ENCODE data around the gene DIPK1C. TPM values are rescaled to one million over a fixed set of nuclear protein-coding genes. Genes with fewer than 3 reads are reported as not detected.

The DIPK1C gene
- total and polyA plus RNA-seq, 4 donors, result 0.36 TPM; not detected in 3

- 40 to 41% methylated on average over 12 of the region's 12 CpGs for WGBS, 2 donors
- no peaks in the 10 kb centered on the region for H3K27me3 ChIP-seq (ENCODE audit: control insufficient read depth in 1 of 2, insufficient read depth in 2 of 2, low read length in 1 of 2)
- H3K9me3 ChIP-seq (ENCODE audit: control insufficient read depth, low read length), result no peaks in the 10 kb centered on the region
- no peaks in the 10 kb centered on the region for H3K36me3 ChIP-seq (ENCODE audit: control insufficient read depth in 1 of 2, insufficient read depth in 2 of 2, low read length in 1 of 2)
- intact Hi-C loops (cut with DNase I), result no loop called here
- H3K27ac ChIP-seq (ENCODE audit: low read depth in 1 of 2, low read length in 2 of 2), result no peak overlapping the region
- no peaks in the 10 kb centered on the region for H3K4me1 ChIP-seq (ENCODE audit: control insufficient read depth in 1 of 2, insufficient read depth in 2 of 2, low read length in 2 of 2)
- peak in 1 of 2 donors; percentile 59 for DNase-seq
- H3K4me3 ChIP-seq (ENCODE audit: low read length in 2 of 2), result no peak overlapping the region
- no peak for ATAC-seq (ENCODE audit: low FRiP score)
Measured at GRCh38 chr18:74414953-74415515, 42.1 kb downstream of the DIPK1C start.

DNA sequence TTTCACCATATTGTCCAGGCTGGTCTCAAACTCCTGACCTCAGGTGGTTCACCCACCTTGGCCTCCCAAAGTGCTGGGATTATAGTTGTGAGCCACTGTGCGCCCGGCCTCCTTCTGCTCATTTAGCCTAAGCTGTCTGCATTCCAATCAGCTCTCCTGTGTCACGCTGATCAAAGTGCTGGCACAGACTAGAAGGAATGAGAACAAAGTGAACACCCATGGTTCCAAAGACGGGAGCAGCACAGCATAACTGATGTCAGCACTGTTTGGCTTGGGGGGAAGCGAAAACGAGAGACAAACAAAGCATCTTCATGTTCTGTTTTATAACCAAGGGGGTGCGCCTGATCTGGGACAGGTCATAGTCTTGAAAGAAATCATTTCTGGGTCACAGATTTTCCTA lies 43.3 kb downstream of the DIPK1C start:
- intact Hi-C loops (cut with DNase I), result no loop called here
- DNase-seq, result peak in 1 of 2 donors; percentile 32
- no peak overlapping the region for H3K4me3 ChIP-seq (ENCODE audit: low read length in 2 of 2)
- no peaks in the 10 kb centered on the region for H3K36me3 ChIP-seq (ENCODE audit: control insufficient read depth in 1 of 2, insufficient read depth in 2 of 2, low read length in 1 of 2)
- no peaks in the 10 kb centered on the region for H3K27me3 ChIP-seq (ENCODE audit: control insufficient read depth in 1 of 2, insufficient read depth in 2 of 2, low read length in 1 of 2)
- ATAC-seq (ENCODE audit: low FRiP score), result no peak
- no peak overlapping the region for H3K27ac ChIP-seq (ENCODE audit: low read depth in 1 of 2, low read length in 2 of 2)
- 96 to 97% methylated on average over 7 of the region's 7 CpGs for WGBS, 2 donors
- no peaks in the 10 kb centered on the region for H3K9me3 ChIP-seq (ENCODE audit: control insufficient read depth, low read length)
- H3K4me1 ChIP-seq (ENCODE audit: control insufficient read depth in 1 of 2, insufficient read depth in 2 of 2, low read length in 2 of 2), result no peaks in the 10 kb centered on the region

DNA sequence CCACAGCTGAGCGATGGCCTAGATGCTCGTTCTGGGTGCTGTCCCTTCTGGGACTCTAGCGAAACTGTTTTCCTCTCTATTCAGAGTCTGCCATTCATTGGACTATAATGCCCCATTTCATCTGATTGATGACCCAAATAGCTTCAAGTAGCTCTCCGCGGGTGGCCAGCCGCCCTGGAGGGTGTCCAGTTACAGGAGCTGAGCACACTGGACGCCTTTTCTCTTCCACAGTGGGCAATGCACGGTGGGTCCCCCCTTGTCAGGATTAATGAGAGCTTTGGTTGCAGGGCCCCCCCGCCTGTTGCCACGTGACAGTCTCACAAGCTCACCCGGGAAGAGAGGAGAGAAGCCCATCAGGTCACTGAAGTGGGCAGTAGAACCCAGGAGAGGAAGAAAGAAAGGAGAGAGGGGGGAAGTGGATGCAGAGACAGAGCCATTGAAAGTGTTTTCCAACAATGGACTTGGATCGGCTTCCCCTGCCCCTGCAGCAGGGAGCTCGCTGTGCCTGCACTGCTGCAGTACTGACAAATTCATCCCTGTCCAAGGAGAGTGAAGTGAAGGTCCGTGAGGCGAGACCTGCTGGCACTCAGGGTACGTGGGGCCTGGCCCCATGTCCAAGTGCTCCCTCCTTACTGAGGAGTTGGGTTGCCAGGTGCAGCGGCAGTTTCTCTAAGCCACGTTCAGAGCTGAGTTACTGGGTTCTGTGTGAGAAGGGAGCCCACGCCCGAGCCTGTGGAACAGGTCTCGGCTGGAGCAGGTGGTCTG lies 44.8 kb downstream of the DIPK1C start:
- intact Hi-C loops (cut with DNase I), result no loop called here

DNA sequence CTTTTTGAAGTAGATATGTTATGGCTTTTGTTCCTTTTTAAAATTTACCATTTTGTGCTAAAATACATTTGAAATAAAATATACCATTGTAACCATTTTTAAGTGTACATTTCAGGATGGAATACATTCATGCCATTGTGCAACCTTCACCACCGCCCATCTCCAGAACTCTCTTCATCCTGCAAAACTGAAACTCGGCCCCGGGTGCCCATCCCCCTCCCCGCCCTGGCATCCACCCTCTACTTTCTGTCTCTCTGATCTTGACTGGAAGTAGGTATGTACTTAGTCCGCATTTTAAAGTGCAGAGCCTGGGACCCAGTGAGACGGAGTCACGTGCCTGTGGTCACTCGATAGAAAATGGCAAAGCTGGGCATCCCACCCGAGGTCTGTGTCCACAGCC lies 45.6 kb downstream of the DIPK1C start:
- Histone ChIP-seq H3K4me3 (ENCODE audit: low read length in 2 of 2) (no peak overlapping the region), H3K27ac (ENCODE audit: low read depth in 1 of 2, low read length in 2 of 2) (no peak overlapping the region), H3K27me3 (ENCODE audit: control insufficient read depth in 1 of 2, insufficient read depth in 2 of 2, low read length in 1 of 2) (no peaks in the 10 kb centered on the region), H3K36me3 (ENCODE audit: control insufficient read depth in 1 of 2, insufficient read depth in 2 of 2, low read length in 1 of 2) (no peaks in the 10 kb centered on the region), H3K4me1 (ENCODE audit: control insufficient read depth in 1 of 2, insufficient read depth in 2 of 2, low read length in 2 of 2) (no peaks in the 10 kb centered on the region), H3K9me3 (ENCODE audit: control insufficient read depth, low read length) (no peaks in the 10 kb centered on the region)
- intact Hi-C loops (cut with DNase I), result no loop called here
- ATAC-seq (ENCODE audit: low FRiP score) (no peak), DNase-seq (peak in 1 of 2 donors; percentile 16)
- WGBS, 2 donors, result 94 to 96% methylated on average over 9 of the region's 9 CpGs

More for the DNA sequence above, 44.8 kb downstream of the DIPK1C start:
- DNase-seq (peak in 1 of 2 donors; percentile 53), ATAC-seq (ENCODE audit: low FRiP score) (no peak)
- Histone ChIP-seq H3K4me1 (ENCODE audit: control insufficient read depth in 1 of 2, insufficient read depth in 2 of 2, low read length in 2 of 2) (no peaks in the 10 kb centered on the region), H3K27me3 (ENCODE audit: control insufficient read depth in 1 of 2, insufficient read depth in 2 of 2, low read length in 1 of 2) (no peaks in the 10 kb centered on the region), H3K4me3 (ENCODE audit: low read length in 2 of 2) (no peak overlapping the region), H3K36me3 (ENCODE audit: control insufficient read depth in 1 of 2, insufficient read depth in 2 of 2, low read length in 1 of 2) (no peaks in the 10 kb centered on the region), H3K27ac (ENCODE audit: low read depth in 1 of 2, low read length in 2 of 2) (no peak overlapping the region), H3K9me3 (ENCODE audit: control insufficient read depth, low read length) (no peaks in the 10 kb centered on the region)
- 94 to 96% methylated on average over 21 of the region's 21 CpGs for WGBS, 2 donors

GRCh38 chr18:74410441-74410992 lies 46.6 kb downstream of the DIPK1C start:
- H3K27me3 ChIP-seq (ENCODE audit: control insufficient read depth in 1 of 2, insufficient read depth in 2 of 2, low read length in 1 of 2), result no peaks in the 10 kb centered on the region
- no peaks in the 10 kb centered on the region for H3K36me3 ChIP-seq (ENCODE audit: control insufficient read depth in 1 of 2, insufficient read depth in 2 of 2, low read length in 1 of 2)
- intact Hi-C loops (cut with DNase I), result no loop called here
- ATAC-seq (ENCODE audit: low FRiP score), result no peak
- no peaks in the 10 kb centered on the region for H3K4me1 ChIP-seq (ENCODE audit: control insufficient read depth in 1 of 2, insufficient read depth in 2 of 2, low read length in 2 of 2)
- peak in 1 of 2 donors; percentile 45 for DNase-seq
- no peak overlapping the region for H3K27ac ChIP-seq (ENCODE audit: low read depth in 1 of 2, low read length in 2 of 2)
- WGBS, 2 donors, result 72% methylated on average over 8 of the region's 8 CpGs
- no peaks in the 10 kb centered on the region for H3K9me3 ChIP-seq (ENCODE audit: control insufficient read depth, low read length)
- H3K4me3 ChIP-seq (ENCODE audit: low read length in 2 of 2), result no peak overlapping the region

GRCh38 chr18:74407888-74408287 lies 49.2 kb downstream of the DIPK1C start:
- H3K4me3 ChIP-seq (ENCODE audit: low read length in 2 of 2), result no peak overlapping the region
- H3K4me1 ChIP-seq (ENCODE audit: control insufficient read depth in 1 of 2, insufficient read depth in 2 of 2, low read length in 2 of 2), result no peaks in the 10 kb centered on the region
- no peak for ATAC-seq (ENCODE audit: low FRiP score)
- no peaks in the 10 kb centered on the region for H3K27me3 ChIP-seq (ENCODE audit: control insufficient read depth in 1 of 2, insufficient read depth in 2 of 2, low read length in 1 of 2)
- no peaks in the 10 kb centered on the region for H3K9me3 ChIP-seq (ENCODE audit: control insufficient read depth, low read length)
- 45 to 47% methylated on average over 2 of the region's 2 CpGs for WGBS, 2 donors
- intact Hi-C loops (cut with DNase I), result no loop called here
- DNase-seq, result no peak
- no peak overlapping the region for H3K27ac ChIP-seq (ENCODE audit: low read depth in 1 of 2, low read length in 2 of 2)
- no peaks in the 10 kb centered on the region for H3K36me3 ChIP-seq (ENCODE audit: control insufficient read depth in 1 of 2, insufficient read depth in 2 of 2, low read length in 1 of 2)

- DNase-seq (no peak), ATAC-seq (ENCODE audit: low FRiP score) (no peak)
Measured at GRCh38 chr18:74402806-74403433, 54.2 kb downstream of the DIPK1C start.

GRCh38 chr18:74400813-74401212 lies 56.3 kb downstream of the DIPK1C start:
- WGBS, 2 donors, result 17% methylated on average over 4 of the region's 4 CpGs
- Histone ChIP-seq H3K27me3 (ENCODE audit: control insufficient read depth in 1 of 2, insufficient read depth in 2 of 2, low read length in 1 of 2) (no peaks in the 10 kb centered on the region), H3K4me1 (ENCODE audit: control insufficient read depth in 1 of 2, insufficient read depth in 2 of 2, low read length in 2 of 2) (no peaks in the 10 kb centered on the region), H3K4me3 (ENCODE audit: low read length in 2 of 2) (no peak overlapping the region), H3K27ac (ENCODE audit: low read depth in 1 of 2, low read length in 2 of 2) (no peak overlapping the region), H3K9me3 (ENCODE audit: control insufficient read depth, low read length) (no peaks in the 10 kb centered on the region), H3K36me3 (ENCODE audit: control insufficient read depth in 1 of 2, insufficient read depth in 2 of 2, low read length in 1 of 2) (no peaks in the 10 kb centered on the region)
- DNase-seq (no peak), ATAC-seq (ENCODE audit: low FRiP score) (no peak)
- intact Hi-C loops (cut with DNase I), result no loop called here

More at GRCh38 chr18:74402806-74403433, 54.2 kb downstream of the DIPK1C start:
- no peaks in the 10 kb centered on the region for H3K9me3 ChIP-seq (ENCODE audit: control insufficient read depth, low read length)
- no peaks in the 10 kb centered on the region for H3K4me1 ChIP-seq (ENCODE audit: control insufficient read depth in 1 of 2, insufficient read depth in 2 of 2, low read length in 2 of 2)
- WGBS, 2 donors, result 94 to 95% methylated on average over 9 of the region's 9 CpGs
- H3K36me3 ChIP-seq (ENCODE audit: control insufficient read depth in 1 of 2, insufficient read depth in 2 of 2, low read length in 1 of 2), result no peaks in the 10 kb centered on the region
- intact Hi-C loops (cut with DNase I), result no loop called here
- no peak overlapping the region for H3K27ac ChIP-seq (ENCODE audit: low read depth in 1 of 2, low read length in 2 of 2)
- H3K4me3 ChIP-seq (ENCODE audit: low read length in 2 of 2), result no peak overlapping the region
- no peaks in the 10 kb centered on the region for H3K27me3 ChIP-seq (ENCODE audit: control insufficient read depth in 1 of 2, insufficient read depth in 2 of 2, low read length in 1 of 2)

Data from aorta (tissue), 5 donors.